ENCODE measurements around the gene ZNF582.
"Not testable (repeated sequence)": the region's sequence is repeated elsewhere in the genome, so short reads cannot be mapped to it uniquely, and the experiment has no call there.

Gene ZNF582

DNA sequence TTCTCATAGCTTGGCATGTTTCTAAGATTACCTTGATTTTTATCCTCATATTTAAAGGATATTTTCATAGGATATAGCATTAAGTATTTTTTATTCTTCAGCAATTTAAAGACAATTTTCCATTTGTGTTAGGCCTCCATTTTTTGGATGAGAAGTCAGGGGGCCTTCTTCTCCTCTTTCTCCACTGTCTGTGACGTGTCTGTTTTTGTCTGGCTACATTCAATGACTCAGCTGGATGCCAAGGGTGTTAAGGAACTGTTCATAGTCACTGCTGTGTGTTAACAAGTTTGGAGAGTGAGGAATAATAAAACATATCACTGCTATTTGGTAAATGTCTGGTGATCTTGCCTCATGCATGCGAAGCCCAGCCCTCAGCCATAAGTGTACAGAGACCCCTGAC, 36.4 kb downstream of the ZNF582 start:
- intact Hi-C loops (cut with DNase I) = no loop called here
- no peak for DNase-seq

DNA sequence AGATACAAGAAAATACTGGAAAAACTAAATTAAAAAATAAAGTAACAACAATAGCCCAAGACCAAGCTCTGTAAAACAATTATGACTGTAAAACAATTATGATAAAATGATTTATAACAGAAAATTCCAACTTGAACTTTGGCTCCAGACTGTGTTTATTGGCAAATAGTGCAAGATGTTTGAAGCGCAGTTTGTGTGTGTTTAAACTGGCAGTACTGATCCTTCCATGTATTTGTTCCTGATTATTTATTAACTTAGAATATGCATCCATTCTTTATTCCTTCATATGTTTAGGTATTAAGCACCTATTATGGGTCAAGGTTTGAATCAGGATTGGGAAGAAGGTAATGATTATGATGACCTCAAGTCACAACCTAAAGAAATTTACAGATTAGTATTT, 37.8 kb downstream of the ZNF582 start:
- no peak for DNase-seq
- intact Hi-C loops (cut with DNase I) = no loop called here

DNA sequence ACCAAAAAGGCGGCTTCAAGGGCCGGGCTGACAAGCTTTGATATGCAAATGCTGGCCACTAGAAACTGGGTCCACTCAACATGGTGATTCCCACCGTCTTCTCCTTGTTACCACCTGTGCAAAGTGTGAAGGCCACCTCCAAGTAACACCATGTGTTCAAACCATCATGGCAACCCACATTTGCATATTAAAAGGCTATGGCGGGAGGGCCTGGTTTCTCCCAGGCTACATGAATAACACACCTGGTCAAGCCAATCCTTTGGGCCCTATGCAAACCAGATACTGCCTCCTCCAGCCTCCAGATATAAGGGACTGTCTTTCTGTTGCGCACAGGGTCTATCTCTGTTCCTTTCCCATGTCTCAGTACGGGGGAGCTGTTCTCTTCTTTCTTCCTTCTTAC, 42.1 kb downstream of the ZNF582 start:
- intact Hi-C loops (cut with DNase I) = no loop called here

DNA sequence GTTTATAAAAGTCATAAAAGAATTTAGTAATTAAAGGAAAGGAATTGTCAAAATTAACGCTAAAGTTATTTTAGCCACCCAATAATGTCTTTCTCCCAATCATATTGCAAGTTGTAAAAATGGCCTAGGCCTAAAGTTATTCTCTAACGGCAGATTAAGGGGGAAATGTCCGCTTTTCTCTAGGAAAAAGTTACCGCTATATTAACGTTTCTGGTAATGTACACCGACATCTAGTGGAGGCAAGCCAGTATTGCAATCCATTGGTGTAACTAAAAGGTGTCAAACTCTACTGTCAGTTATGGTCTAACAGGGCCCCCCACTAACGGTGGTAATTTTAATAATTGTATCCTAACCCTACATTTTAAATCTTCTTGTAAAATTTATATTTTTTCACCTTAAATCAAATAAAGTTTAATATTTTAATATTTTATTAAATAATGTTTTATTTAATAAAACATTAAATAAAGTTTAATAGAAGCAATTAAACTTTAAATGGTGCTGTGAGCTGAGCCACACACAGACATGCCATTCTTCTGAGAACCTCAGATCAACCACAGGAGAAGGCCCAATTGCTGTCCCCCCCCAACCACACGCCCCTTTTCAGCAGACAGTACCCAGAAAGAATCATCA, 42.8 kb downstream of the ZNF582 start:
- DNase-seq = peak in 1 of 10 donors; percentile 10
- intact Hi-C loops (cut with DNase I) = no loop called here

More for the DNA sequence above, 42.1 kb downstream of the ZNF582 start:
- DNase-seq = no peak

DNA sequence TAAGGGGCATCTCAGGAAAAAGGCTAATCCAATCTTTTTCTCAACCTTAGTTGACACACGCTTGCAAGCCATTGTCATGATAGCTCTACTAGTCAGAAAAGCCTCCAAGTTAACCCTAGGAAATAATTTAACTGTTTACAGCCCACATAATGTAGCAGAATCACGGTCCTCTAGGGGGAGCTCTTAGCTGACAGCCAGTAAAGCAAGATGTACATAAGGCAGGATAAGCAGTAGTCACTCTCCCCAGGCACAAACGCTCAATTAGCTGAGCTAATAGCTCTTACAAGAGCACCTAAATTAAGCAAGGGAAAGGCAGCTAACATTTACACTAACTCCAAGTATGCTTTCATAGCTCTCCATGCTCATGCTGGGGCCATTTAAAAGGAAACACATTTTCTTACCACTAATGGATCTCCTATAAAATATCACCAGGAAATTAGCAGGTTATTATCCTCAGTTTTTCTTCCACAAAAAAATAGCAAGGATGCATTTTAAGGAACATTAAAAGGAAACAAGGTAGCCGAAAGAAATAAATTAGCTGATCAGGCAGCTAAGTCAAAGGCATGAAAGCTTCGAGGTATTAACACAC, 45.0 kb downstream of the ZNF582 start:
- intact Hi-C loops (cut with DNase I) = no loop called here
- DNase-seq = no peak

DNA sequence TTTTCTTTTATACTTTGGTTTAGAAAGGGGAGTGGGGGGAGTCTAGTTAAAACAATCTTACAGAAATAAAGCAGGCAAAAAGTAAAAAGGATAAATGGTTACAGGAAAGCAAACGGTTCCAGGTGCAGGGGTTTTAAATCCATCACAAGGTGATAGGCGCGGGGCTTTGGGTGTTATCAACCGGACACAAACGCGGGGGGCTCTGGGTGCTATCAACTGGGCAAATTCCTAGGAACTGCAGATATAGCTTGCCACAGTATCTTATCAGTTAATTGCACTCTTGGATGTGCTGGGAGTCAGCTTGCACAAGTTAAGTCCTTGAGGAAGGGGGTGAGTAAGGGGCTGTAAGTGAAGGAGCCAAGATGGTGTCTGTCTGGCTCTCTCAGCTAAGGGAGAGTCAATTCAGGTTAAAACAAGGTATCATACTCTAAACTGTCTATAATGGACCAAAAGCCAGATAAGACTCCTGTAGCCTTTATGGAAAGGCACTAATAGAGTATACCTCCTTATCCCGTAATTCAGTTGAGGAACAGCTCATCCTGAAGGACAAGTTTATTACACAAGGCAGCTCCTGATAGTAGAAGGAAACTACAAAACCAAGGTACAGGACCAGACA, 46.1 kb downstream of the ZNF582 start:
- DNase-seq = no peak
- intact Hi-C loops (cut with DNase I) = no loop called here

DNA sequence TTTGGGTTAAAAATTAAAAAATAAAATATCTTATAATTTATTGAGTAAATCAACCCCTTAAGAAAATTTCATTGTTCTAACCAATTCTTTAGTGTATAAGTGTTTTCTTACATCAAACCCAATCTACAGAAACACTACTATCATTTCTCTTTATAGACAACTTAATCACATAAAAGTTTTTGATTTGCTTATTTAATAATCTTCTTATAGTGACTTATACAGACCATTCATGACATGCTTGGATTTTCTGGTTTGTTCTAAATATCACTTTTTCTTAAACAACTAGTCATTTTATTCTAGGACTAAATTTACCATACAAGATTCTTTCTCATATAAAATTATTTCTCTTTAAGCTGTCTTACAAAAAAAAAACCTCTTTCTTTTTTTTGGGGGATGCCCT, 51.4 kb downstream of the ZNF582 start:
- intact Hi-C loops (cut with DNase I) = no loop called here
- no peak for DNase-seq

DNA sequence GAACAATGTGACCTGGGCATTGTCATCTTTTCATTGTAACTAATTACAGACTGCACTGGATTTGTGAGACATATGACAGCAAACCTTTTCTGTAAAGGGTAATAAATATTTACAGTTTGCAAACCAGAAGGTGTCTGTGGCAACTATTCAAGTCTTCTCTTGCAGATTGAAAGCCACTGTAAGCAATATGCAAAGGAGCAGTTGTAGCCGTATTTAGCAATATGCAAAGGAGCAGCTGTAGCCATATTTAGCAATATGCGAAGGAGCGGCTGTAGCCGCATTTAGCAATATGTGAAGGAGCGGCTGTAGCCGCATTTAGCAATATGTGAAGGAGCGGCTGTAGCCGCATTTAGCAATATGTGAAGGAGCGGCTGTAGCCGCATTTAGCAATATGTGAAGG, 54.3 kb downstream of the ZNF582 start:
- DNase-seq; intact Hi-C loops (cut with DNase I): not testable (repeated sequence)

DNA sequence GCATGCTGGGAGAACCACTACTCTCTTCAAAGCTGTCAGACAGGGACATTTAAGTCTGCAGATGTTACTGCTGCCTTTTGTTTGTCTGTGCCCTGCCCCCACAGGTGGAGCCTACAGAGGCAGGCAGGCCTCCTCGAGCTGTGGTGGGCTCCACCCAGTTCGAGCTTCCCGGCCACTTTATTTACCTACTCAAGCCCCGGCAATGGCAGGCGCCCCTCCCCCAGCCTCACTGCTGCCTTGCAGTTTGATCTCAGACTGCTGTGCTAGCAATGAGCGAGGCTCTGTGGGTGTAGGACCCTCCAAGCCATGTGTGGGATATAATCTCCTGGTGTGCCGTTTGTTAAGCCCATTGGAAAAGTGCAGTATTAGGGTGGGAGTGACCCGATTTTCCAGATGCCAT, 56.3 kb downstream of the ZNF582 start:
- intact Hi-C loops (cut with DNase I) = not testable (repeated sequence)
- DNase-seq = peak in 1 of 10 donors; percentile 52

DNA sequence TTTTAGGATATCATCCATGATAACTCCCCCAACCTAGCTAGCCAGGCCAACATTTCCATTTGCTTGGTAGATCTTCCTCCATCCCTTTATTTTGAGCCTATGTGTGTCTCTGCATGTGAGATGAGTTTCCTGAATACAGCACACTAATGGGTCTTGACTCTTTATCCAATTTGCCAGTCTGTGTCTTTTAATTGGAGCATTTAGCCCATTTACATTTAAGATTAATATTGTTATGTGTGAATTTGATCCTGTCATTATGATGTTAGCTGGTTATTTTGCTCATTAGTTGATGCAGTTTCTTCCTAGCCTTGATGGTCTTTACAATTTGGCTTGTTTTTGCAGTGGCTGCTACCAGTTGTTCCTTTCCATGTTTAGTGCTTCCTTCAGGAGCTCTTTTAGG, 58.0 kb downstream of the ZNF582 start:
- intact Hi-C loops (cut with DNase I); DNase-seq: not testable (repeated sequence)

DNA sequence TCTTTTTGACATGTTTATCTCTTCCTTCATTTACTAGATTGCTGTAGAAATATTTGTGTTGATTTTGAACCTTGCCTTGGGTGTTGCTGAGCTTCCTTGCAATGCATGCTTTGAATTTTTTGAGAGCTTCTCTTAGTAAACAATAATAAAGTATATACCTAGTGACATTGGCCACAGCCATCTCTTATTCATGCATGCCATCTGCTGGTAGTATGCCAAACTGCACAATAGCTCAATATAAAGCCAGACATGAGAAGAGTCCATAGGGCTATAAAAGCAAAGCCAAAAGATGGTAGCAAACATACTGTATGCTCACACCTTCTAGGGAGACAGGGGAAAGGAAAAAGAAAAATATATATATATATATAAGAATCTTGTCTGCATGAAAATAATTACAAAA, 59.8 kb downstream of the ZNF582 start:
- intact Hi-C loops (cut with DNase I) = no loop called here
- no peak for DNase-seq

Data from posterior cingulate gyrus (tissue), 11 donors.